HepG2 (cell line): ENCODE results near the gene TUBB. TPM values are rescaled to one million over a fixed set of nuclear protein-coding genes. Genes with fewer than 3 reads are reported as not detected.

Experiments used
- ARNTL ChIP-seq: sonication (generic); formaldehyde crosslinking; IDR thresholded peaks from 2 replicates; pipeline ENCODE4 v1.4.0; 2020; ENCODE audit warnings: mild to moderate bottlenecking, missing genetic modification reagents
- DR1 ChIP-seq: sonication (generic); formaldehyde crosslinking; IDR thresholded peaks from 2 replicates; pipeline ENCODE4 v1.8.0; 2021; ENCODE audit warnings: mild to moderate bottlenecking, missing genetic modification reagents, inconsistent platforms
- HIVEP1 ChIP-seq: sonication (generic); formaldehyde crosslinking; IDR thresholded peaks from 2 replicates; pipeline ENCODE4 v1.4.0; 2020; ENCODE audit warnings: mild to moderate bottlenecking, missing genetic modification reagents
- HNRNPUL1 ChIP-seq: fragments of 200-400 bp; formaldehyde crosslinking; IDR thresholded peaks from 2 replicates; pipeline ENCODE4 v1.6.1; 2017; ENCODE audit warnings: low read depth, mild to moderate bottlenecking, low read length, moderate library complexity
- MED13 ChIP-seq: sonication (generic); formaldehyde crosslinking; IDR thresholded peaks from 2 replicates; pipeline ENCODE4 v1.5.0; 2020; ENCODE audit warnings: missing genetic modification reagents
- NFIC ChIP-seq: IDR thresholded peaks from 2 replicates; pipeline ENCODE4 v1.6.1; 2012; ENCODE audit warnings: mild to moderate bottlenecking, low read length, inconsistent platforms
- PHF8 ChIP-seq: sonication (generic); formaldehyde crosslinking; IDR thresholded peaks from 2 replicates; pipeline ENCODE4 v1.5.0; 2020; ENCODE audit warnings: missing genetic modification reagents
- SIX4 ChIP-seq: sonication (generic); formaldehyde crosslinking; IDR thresholded peaks from 2 replicates; pipeline ENCODE4 v1.4.0; 2020; ENCODE audit warnings: missing genetic modification reagents
- ZBTB40 ChIP-seq, 2 experiments: fragments of 450-650 bp in 1 of 2; sonication (generic) in 1 of 2; formaldehyde crosslinking in 1 of 2; IDR thresholded peaks; 2 replicates each; pipeline versions ENCODE4 v1.6.1 to v1.8.0; 2016 to 2022; ENCODE audit warnings: antibody characterized with exemption in 1 of 2, mild to moderate bottlenecking in 1 of 2, missing genetic modification reagents in 1 of 2
- ZGPAT ChIP-seq: IDR thresholded peaks from 2 replicates; pipeline ENCODE4 v1.6.1; 2016; ENCODE audit warnings: mild to moderate bottlenecking
- ZNF350 ChIP-seq: sonication (generic); formaldehyde crosslinking; IDR thresholded peaks from 2 replicates; pipeline ENCODE4 v1.4.0; 2020; ENCODE audit warnings: mild to moderate bottlenecking, low read depth, missing genetic modification reagents, borderline replicate concordance
- ZNF710 ChIP-seq: sonication (generic); formaldehyde crosslinking; IDR thresholded peaks from 2 replicates; pipeline ENCODE4 v1.5.0; 2020; ENCODE audit warnings: mild to moderate bottlenecking, missing genetic modification reagents, borderline replicate concordance
- polyA plus RNA-seq, 8 experiments: library from polyadenylated mRNA; depleted of rRNA in 3 of 8; stranded (reverse) in 7 of 8; unstranded in 1 of 8; fragments of >200 nt; fragmentation: Illumina TruSeq in 4 of 8; extraction: Trizol in 4 of 8; gene quantifications; 2 replicates each; pipeline versions ENCODE4 v1.2.1 to v1.2.3, GENCODE V29; 2011 to 2016; ENCODE audit warnings: low read depth in 4 of 8, missing spikeins in 1 of 8, mixed read lengths in 1 of 8; ENCODE audit not compliant: insufficient read depth in 1 of 8
- total RNA-seq, 5 experiments: library from RNA; depleted of rRNA; stranded (reverse); fragments of >200 nt; fragmentation: Illumina TruSeq; extraction: Trizol; gene quantifications; 2 replicates each; pipeline ENCODE4 v1.2.3, GENCODE V29; 2016; ENCODE audit warnings: low read depth in 1 of 5

Gene TUBB
- total and polyA plus RNA-seq, 2 of the 13 experiments (the other 11 are each of a cell fraction or from before 2014, with no cell fraction given): 911 to 1,163 TPM

GRCh38 chr6:30744054-30744805 is 24.1 kb downstream of the TUBB start, which contains the start of gene IER3 (continued):
- TF ChIP-seq PHF8 (CRISPR knock-in tag) (peak; percentile 62; the same call in 1 of the 2 replicates), SIX4 (peak; percentile 25; the same call in 1 of the 2 replicates), HIVEP1 (CRISPR knock-in tag) (peak; percentile 81), NFIC (peak; percentile 16; the same call in 1 of the 2 replicates), DR1 (CRISPR knock-in tag) (peak; percentile 99), ARNTL (peak; percentile 97), ZGPAT (peak; percentile 97), ZBTB40 (IDR thresholded peaks at IDR 0.05) (no peak), ZBTB40 (CRISPR knock-in tag; IDR thresholded peaks at IDR 0.05) (peak; percentile 44), MED13 (CRISPR knock-in tag) (peak; percentile 92; the same call in 1 of the 2 replicates), ZNF350 (CRISPR knock-in tag) (peak; percentile 74; the same call in 1 of the 2 replicates), ZNF710 (peak; percentile 86), HNRNPUL1 (no peak)
